ENCODE measurements around the gene AUNIP.

DNA sequence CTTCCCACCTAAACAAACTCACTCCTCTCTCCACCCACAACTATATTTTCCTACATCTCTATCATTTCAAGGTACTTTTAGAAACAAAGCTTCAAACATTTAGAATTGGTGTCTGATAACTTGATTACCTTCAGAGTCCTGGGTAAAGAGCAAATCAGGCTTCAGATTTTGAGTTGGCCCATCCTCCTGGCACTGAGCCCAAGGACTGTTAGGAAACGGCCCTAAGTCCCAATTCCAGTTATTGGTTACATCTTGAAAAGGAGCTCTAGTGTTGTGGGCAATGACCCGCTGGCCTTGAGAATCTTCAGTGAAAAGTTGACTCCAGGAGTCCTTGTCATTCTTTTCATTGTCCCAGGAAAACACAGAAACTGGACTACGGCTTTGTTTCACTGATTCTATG lies 24.4 kb downstream of the AUNIP start:
- TF ChIP-seq YY1 (IDR thresholded peaks at IDR 0.05; ENCODE audit: insufficient read depth, insufficient read length) = no peak
- TF ChIP-seq SUZ12 (IDR thresholded peaks at IDR 0.05; ENCODE audit: extremely low read depth, insufficient read depth, insufficient read length) = no peak
- TF ChIP-seq ZNF274 (IDR thresholded peaks at IDR 0.05; ENCODE audit: low read depth, low read length) = no peak
